IMR-90 (cell line): ENCODE measurements around the gene NUP93. TPM values are rescaled to one million over a fixed set of nuclear protein-coding genes. Genes with fewer than 3 reads are reported as not detected.

ENCODE experiments used
- ATAC-seq: fragments of 200-7000 bp; cut with Tn5 transposase; 2 replicates; pipeline ENCODE4 v1.9.1; 2020; ENCODE audit warnings: low read depth, mild to moderate bottlenecking, moderate library complexity
- BruUV-seq: library from RNA; stranded (reverse); fragments of 400-500 nt; replicated peaks from 2 replicates; lab custom pipeline; 2021; lab: Mats Ljungman, UMichigan
- CTCF ChIA-PET: fragments of 300-600 bp; formaldehyde crosslinking; extraction: SDS; loops from one replicate; lab custom pipeline; 2021; ENCODE audit warnings: antibody characterized with exemption; lab: Yijun Ruan, JAX
- POLR2A ChIA-PET: fragments of 300-600 bp; sonication (Branson Sonifier 250); formaldehyde crosslinking; loops from one replicate; lab custom pipeline; 2022; ENCODE audit warnings: antibody characterized with exemption; ENCODE audit not compliant: unreplicated experiment; lab: Charles Lee
- DNase-seq: peaks from one replicate; pipeline ENCODE4 v3.0.0; 2013
- H2AFZ ChIP-seq: replicated peaks from 2 replicates; pipeline ENCODE3; 2013; ENCODE audit warnings: low read length, mild to moderate bottlenecking; ENCODE audit not compliant: poor library complexity
- H2AK5ac ChIP-seq: 2 replicates; pipeline ENCODE4 v1.6.1; 2013; ENCODE audit warnings: low read depth, low read length, inconsistent platforms
- H2AK9ac ChIP-seq: replicated peaks from 2 replicates; pipeline ENCODE3; 2013; ENCODE audit warnings: mild to moderate bottlenecking, low read depth, low read length, moderate library complexity; ENCODE audit not compliant: poor library complexity
- H2BK120ac ChIP-seq: 2 replicates; pipeline ENCODE4 v1.6.1; 2013; ENCODE audit warnings: low read depth, low read length, inconsistent platforms
- H2BK15ac ChIP-seq: 3 replicates; pipeline ENCODE4 v1.6.1; 2013; ENCODE audit warnings: low read depth, low read length, inconsistent platforms
- H2BK20ac ChIP-seq: 2 replicates; pipeline ENCODE4 v1.6.1; 2013; ENCODE audit warnings: low read depth, mild to moderate bottlenecking, inconsistent platforms, low read length, moderate library complexity
- H2BK5ac ChIP-seq: 2 replicates; pipeline ENCODE4 v1.6.1; 2013; ENCODE audit warnings: mild to moderate bottlenecking, low read depth, low read length, inconsistent platforms; ENCODE audit not compliant: poor library complexity, severe bottlenecking
- H3K14ac ChIP-seq: replicated peaks from 2 replicates; pipeline ENCODE4 v1.6.1; 2013; ENCODE audit warnings: low read depth, low read length, inconsistent platforms
- H3K18ac ChIP-seq: 2 replicates; pipeline ENCODE4 v1.6.1; 2013; ENCODE audit warnings: low read depth, low read length, control low read depth
- H3K23ac ChIP-seq: 2 replicates; pipeline ENCODE4 v1.6.1; 2013; ENCODE audit warnings: low read depth, low read length, inconsistent platforms
- H3K27ac ChIP-seq: 2 replicates; pipeline ENCODE4 v1.5.1; 2013; ENCODE audit warnings: mild to moderate bottlenecking, control low read depth, low read length; ENCODE audit not compliant: insufficient read depth
- H3K27me3 ChIP-seq: 2 replicates; pipeline ENCODE4 v1.6.1; 2013; ENCODE audit warnings: low read length; ENCODE audit not compliant: control insufficient read depth, insufficient read depth
- H3K36me3 ChIP-seq: 2 replicates; pipeline ENCODE4 v1.6.1; 2013; ENCODE audit warnings: low read length, mixed read lengths; ENCODE audit not compliant: control insufficient read depth, insufficient read depth
- H3K4ac ChIP-seq: 2 replicates; pipeline ENCODE4 v1.6.1; 2013; ENCODE audit warnings: low read depth, low read length, inconsistent platforms
- H3K4me1 ChIP-seq: 2 replicates; pipeline ENCODE4 v1.6.1; 2013; ENCODE audit warnings: low read length, mixed read lengths; ENCODE audit not compliant: control insufficient read depth, insufficient read depth
- H3K4me2 ChIP-seq: 2 replicates; pipeline ENCODE4 v1.6.1; 2013; ENCODE audit warnings: low read depth, mild to moderate bottlenecking, control low read depth, low read length, moderate library complexity
- H3K4me3 ChIP-seq: 2 replicates; pipeline ENCODE4 v1.5.1; 2013; ENCODE audit warnings: low read depth, mild to moderate bottlenecking, control low read depth, low read length, moderate library complexity; ENCODE audit not compliant: insufficient read depth
- H3K56ac ChIP-seq: 2 replicates; pipeline ENCODE4 v1.6.1; 2013; ENCODE audit warnings: low read length, inconsistent platforms; ENCODE audit not compliant: insufficient read depth; ENCODE audit errors: extremely low read depth
- H3K79me1 ChIP-seq, 2 experiments: 2 replicates each; pipeline ENCODE4 v1.6.1; 2013; ENCODE audit warnings: low read length in 2 of 2, inconsistent platforms in 1 of 2, low read depth in 1 of 2
- H3K9ac ChIP-seq: 2 replicates; pipeline ENCODE4 v1.6.1; 2013; ENCODE audit warnings: low read depth, low read length, control low read depth
- H3K9me1 ChIP-seq: 2 replicates; pipeline ENCODE4 v1.6.1; 2013; ENCODE audit warnings: low read length, inconsistent platforms; ENCODE audit not compliant: insufficient read depth
- H3K9me3 ChIP-seq: 2 replicates; pipeline ENCODE4 v1.6.1; 2013; ENCODE audit warnings: low read length; ENCODE audit not compliant: control insufficient read depth, insufficient read depth
- H4K20me1 ChIP-seq: 2 replicates; pipeline ENCODE4 v1.6.1; 2013; ENCODE audit warnings: low read length, inconsistent platforms; ENCODE audit not compliant: insufficient read depth
- H4K5ac ChIP-seq: 2 replicates; pipeline ENCODE4 v1.6.1; 2013; ENCODE audit warnings: mild to moderate bottlenecking, low read depth, low read length, control low read depth
- H4K8ac ChIP-seq, 2 experiments: 2 replicates each; pipeline ENCODE4 v1.6.1; 2013; ENCODE audit warnings: low read depth in 2 of 2, low read length in 2 of 2, control low read depth in 1 of 2, inconsistent platforms in 1 of 2
- H4K91ac ChIP-seq: 2 replicates; pipeline ENCODE4 v1.6.1; 2013; ENCODE audit warnings: low read depth, low read length, inconsistent platforms; ENCODE audit not compliant: insufficient read depth
- BHLHE40 ChIP-seq: fragments of 150-350 bp; IDR thresholded peaks from 2 replicates; pipeline ENCODE4 v1.6.1; 2016; ENCODE audit warnings: mild to moderate bottlenecking, low read depth, low read length
- CEBPB ChIP-seq: IDR thresholded peaks from 2 replicates; pipeline ENCODE4 v1.6.1; 2012; ENCODE audit warnings: low read depth, low read length, improper control_type of control experiment
- CHD1 ChIP-seq: IDR thresholded peaks from 2 replicates; pipeline ENCODE4 v1.6.1; 2012; ENCODE audit warnings: low read depth, low read length, improper control_type of control experiment
- FOS ChIP-seq: fragments of 150-350 bp; IDR thresholded peaks from 2 replicates; pipeline ENCODE4 v1.6.1; 2016; ENCODE audit warnings: low read depth, low read length
- MAFK ChIP-seq: IDR thresholded peaks from 2 replicates; pipeline ENCODE4 v1.6.1; 2012; ENCODE audit warnings: low read depth, low read length, improper control_type of control experiment
- MAZ ChIP-seq: IDR thresholded peaks from 2 replicates; pipeline ENCODE4 v1.6.1; 2012; ENCODE audit warnings: low read depth, mild to moderate bottlenecking, low read length, improper control_type of control experiment, moderate library complexity, borderline replicate concordance
- MXI1 ChIP-seq: IDR thresholded peaks from 2 replicates; pipeline ENCODE4 v1.6.1; 2012; ENCODE audit warnings: low read depth, mild to moderate bottlenecking, low read length, moderate library complexity, borderline replicate concordance
- NFE2L2 ChIP-seq: fragments of 150-350 bp; IDR thresholded peaks from 2 replicates; pipeline ENCODE4 v1.6.1; 2016; ENCODE audit warnings: low read depth, mild to moderate bottlenecking, low read length
- POLR2A ChIP-seq: IDR thresholded peaks from 2 replicates; pipeline ENCODE4 v1.6.1; 2012; ENCODE audit warnings: mild to moderate bottlenecking, low read depth, low read length
- RAD21 ChIP-seq: IDR thresholded peaks from 2 replicates; pipeline ENCODE4 v1.6.1; 2012; ENCODE audit warnings: low read length, improper control_type of control experiment
- RCOR1 ChIP-seq: IDR thresholded peaks from 2 replicates; pipeline ENCODE4 v1.6.1; 2012; ENCODE audit warnings: mild to moderate bottlenecking, low read length, improper control_type of control experiment; ENCODE audit not compliant: insufficient replicate concordance
- RFX5 ChIP-seq: IDR thresholded peaks from 2 replicates; pipeline ENCODE4 v1.8.0; 2012; ENCODE audit warnings: low read depth, mild to moderate bottlenecking, low read length, moderate library complexity
- SMC3 ChIP-seq: fragments of 150-350 bp; IDR thresholded peaks from 2 replicates; pipeline ENCODE4 v1.6.1; 2016; ENCODE audit warnings: low read depth, mild to moderate bottlenecking, antibody characterized with exemption, low read length, moderate library complexity
- whole genome bisulfite sequencing, 2 experiments: methylation state at CpG; one replicate each; pipeline versions ENCODE4 v1.1.5 to v1.1.7; 2013; ENCODE audit warnings: missing lambda C conversion rate in 2 of 2; ENCODE audit not compliant: insufficient read length in 1 of 2; ENCODE audit errors: extremely low coverage in 2 of 2; 5-methylcytosine and 5-hydroxymethylcytosine counted together
- dilution Hi-C: fragments of 300-500 bp; cut with HindIII; formaldehyde crosslinking; loops from one replicate; pipeline ENCODE4 v1.14.3; 2018; ENCODE audit warnings: low sequenced_read_pairs; ENCODE audit not compliant: unreplicated experiment
- in situ Hi-C: fragments of 300-500 bp; cut with MboI; formaldehyde crosslinking; loops from 3 replicates; pipeline ENCODE4 v1.14.3; 2019; ENCODE audit warnings: low sequenced_read_pairs, inconsistent platforms, mixed read lengths
- intact Hi-C: fragments of 100-400 bp; cut with micrococcal nuclease; formaldehyde crosslinking; loops from 2 replicates; pipeline ENCODE4 v1.10.0; 2022
- polyA plus RNA-seq, 3 experiments: library from polyadenylated mRNA; depleted of rRNA; stranded (reverse); fragments of >200 nt; gene quantifications; 2 replicates each; pipeline ENCODE4 v1.2.3, GENCODE V29; 2012; ENCODE audit warnings: low replicate concordance in 1 of 3
- total RNA-seq: library from RNA; depleted of rRNA; stranded (reverse); fragments of >200 nt; gene quantifications from 2 replicates; pipeline ENCODE4 v1.2.3, GENCODE V29; 2012
- TF ChIP-seq, protein P1 (sequence below): fragments of 150-350 bp; IDR thresholded peaks from 2 replicates; pipeline ENCODE4 v1.6.1; 2016; ENCODE audit warnings: low read depth, mild to moderate bottlenecking, low read length, moderate library complexity, borderline replicate concordance
- TF ChIP-seq, protein P2 (sequence below): fragments of 150-350 bp; IDR thresholded peaks from 2 replicates; pipeline ENCODE4 v1.6.1; 2017; ENCODE audit warnings: mild to moderate bottlenecking, antibody characterized with exemption, low read length, low read depth
- TF ChIP-seq, protein P3 (sequence below): conservative IDR thresholded peaks from 2 replicates; pipeline ENCODE4 v1.5.1; 2012; ENCODE audit warnings: mild to moderate bottlenecking, low read depth, low read length, improper control_type of control experiment

NUP93 gene
- total and polyA plus RNA-seq, 2 of the 4 experiments (the other 2 are of a cell fraction) = 54.6 to 72.6 TPM

DNA sequence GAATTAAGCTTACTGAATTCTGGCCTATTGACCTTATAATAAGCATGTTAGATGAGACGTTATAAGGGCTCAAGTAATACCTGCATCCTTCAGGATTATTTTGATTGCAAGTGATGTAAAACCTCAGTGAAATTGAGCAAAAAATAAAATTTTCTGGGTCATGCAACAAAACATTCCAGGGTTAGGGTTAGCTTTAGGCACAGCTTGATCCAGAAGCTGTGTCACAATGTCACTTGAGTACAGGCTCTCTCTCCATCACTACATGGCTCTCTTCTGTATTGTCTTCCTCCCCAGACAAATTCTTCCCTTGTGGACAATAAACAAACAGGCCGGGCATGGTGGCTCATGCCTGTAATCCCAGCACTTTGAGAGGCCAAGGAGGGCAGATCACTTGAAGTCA lies 3.6 kb upstream of the NUP93 start:
- intact Hi-C loops (no loop called here), dilution Hi-C loops (no loop called here), in situ Hi-C loops (no loop called here)
- Histone ChIP-seq H2BK120ac (no peak overlapping the region), H3K9ac (no peak overlapping the region), H2BK5ac (no peak overlapping the region), H2AFZ (no peak overlapping the region), H3K4me1 (0 out of 2 replicates have a peak, but pooled peaks cover 1% of the 10 kb centered on the region), H4K5ac (no peak overlapping the region), H3K4me2 (no peak overlapping the region), H2BK20ac (no peak overlapping the region), H3K4me3 (no peak overlapping the region), H3K4ac (no peak overlapping the region), H3K36me3 (no peaks in the 10 kb centered on the region), H2AK5ac (no peak overlapping the region), H2AK9ac (no peak overlapping the region), H4K91ac (no peak overlapping the region), H2BK15ac (no peak overlapping the region), H3K23ac (no peak overlapping the region), H3K56ac (no peak overlapping the region), H3K9me3 (0 out of 2 replicates have a peak, but pooled peaks cover 2% of the 10 kb centered on the region), H3K9me1 (no peaks in the 10 kb centered on the region), H4K20me1 (no peaks in the 10 kb centered on the region; the same call in 1 of the 2 replicates), H3K27ac (no peak overlapping the region), H3K14ac (no peak overlapping the region), H4K8ac (no peak overlapping the region), H3K18ac (no peak overlapping the region), H3K27me3 (peaks cover 3% of the 10 kb centered on the region), H3K79me1 (peaks cover 8 to 25% of the 10 kb centered on the region in 2 experiments; a peak in 3 of 4 replicates)
- no peak for ATAC-seq
- no TSS peak for BruUV-seq
- TF ChIP-seq, protein P1, sequence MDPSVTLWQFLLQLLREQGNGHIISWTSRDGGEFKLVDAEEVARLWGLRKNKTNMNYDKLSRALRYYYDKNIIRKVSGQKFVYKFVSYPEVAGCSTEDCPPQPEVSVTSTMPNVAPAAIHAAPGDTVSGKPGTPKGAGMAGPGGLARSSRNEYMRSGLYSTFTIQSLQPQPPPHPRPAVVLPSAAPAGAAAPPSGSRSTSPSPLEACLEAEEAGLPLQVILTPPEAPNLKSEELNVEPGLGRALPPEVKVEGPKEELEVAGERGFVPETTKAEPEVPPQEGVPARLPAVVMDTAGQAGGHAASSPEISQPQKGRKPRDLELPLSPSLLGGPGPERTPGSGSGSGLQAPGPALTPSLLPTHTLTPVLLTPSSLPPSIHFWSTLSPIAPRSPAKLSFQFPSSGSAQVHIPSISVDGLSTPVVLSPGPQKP = no peak
- TF ChIP-seq POLR2A = no peak
- TF ChIP-seq MAZ = no peak
- no peak for TF ChIP-seq NFE2L2
- no peak for TF ChIP-seq MXI1
- no peak for TF ChIP-seq RFX5
- TF ChIP-seq, protein P2, sequence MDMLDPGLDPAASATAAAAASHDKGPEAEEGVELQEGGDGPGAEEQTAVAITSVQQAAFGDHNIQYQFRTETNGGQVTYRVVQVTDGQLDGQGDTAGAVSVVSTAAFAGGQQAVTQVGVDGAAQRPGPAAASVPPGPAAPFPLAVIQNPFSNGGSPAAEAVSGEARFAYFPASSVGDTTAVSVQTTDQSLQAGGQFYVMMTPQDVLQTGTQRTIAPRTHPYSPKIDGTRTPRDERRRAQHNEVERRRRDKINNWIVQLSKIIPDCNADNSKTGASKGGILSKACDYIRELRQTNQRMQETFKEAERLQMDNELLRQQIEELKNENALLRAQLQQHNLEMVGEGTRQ = no peak
- no peak for TF ChIP-seq RCOR1
- no peak for TF ChIP-seq CEBPB
- TF ChIP-seq MAFK = no peak
- no peak for TF ChIP-seq RAD21
- no peak for TF ChIP-seq BHLHE40
- TF ChIP-seq, protein P3, sequence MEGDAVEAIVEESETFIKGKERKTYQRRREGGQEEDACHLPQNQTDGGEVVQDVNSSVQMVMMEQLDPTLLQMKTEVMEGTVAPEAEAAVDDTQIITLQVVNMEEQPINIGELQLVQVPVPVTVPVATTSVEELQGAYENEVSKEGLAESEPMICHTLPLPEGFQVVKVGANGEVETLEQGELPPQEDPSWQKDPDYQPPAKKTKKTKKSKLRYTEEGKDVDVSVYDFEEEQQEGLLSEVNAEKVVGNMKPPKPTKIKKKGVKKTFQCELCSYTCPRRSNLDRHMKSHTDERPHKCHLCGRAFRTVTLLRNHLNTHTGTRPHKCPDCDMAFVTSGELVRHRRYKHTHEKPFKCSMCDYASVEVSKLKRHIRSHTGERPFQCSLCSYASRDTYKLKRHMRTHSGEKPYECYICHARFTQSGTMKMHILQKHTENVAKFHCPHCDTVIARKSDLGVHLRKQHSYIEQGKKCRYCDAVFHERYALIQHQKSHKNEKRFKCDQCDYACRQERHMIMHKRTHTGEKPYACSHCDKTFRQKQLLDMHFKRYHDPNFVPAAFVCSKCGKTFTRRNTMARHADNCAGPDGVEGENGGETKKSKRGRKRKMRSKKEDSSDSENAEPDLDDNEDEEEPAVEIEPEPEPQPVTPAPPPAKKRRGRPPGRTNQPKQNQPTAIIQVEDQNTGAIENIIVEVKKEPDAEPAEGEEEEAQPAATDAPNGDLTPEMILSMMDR = no peak
- TF ChIP-seq CHD1 = no peak
- no peak for TF ChIP-seq FOS
- no peak for TF ChIP-seq SMC3
- ChIA-PET POLR2A (no interaction called here), CTCF (interaction anchor here (0.6 kb wide), 1 partner anchor 20 kb away, joined by 5 read pairs; no protein-coding TSS in a partner anchor)
- no peak for DNase-seq
- WGBS, 2 experiments = no CpG with 5 or more reads among the region's 2 CpGs
